ENCODE data around the gene HAS3. TPM values are rescaled to one million over a fixed set of nuclear protein-coding genes. Genes with fewer than 3 reads are reported as not detected.

The HAS3 gene
- polyA plus RNA-seq, 1 donor (not counting 4 experiments of a cell fraction or from before 2014, with no cell fraction given), result 132 TPM

- H3K4me1 ChIP-seq (ENCODE audit: control insufficient read depth, extremely low read depth, insufficient read depth, low read length), result no peaks in the 10 kb centered on the region
- H3K27me3 ChIP-seq (ENCODE audit: control insufficient read depth, extremely low read depth, insufficient read depth, low read length), result no peaks in the 10 kb centered on the region
- H3K4me3 ChIP-seq (ENCODE audit: control insufficient read depth in 2 of 3, extremely low read depth in 1 of 3, insufficient read depth in 2 of 3, low read depth in 1 of 3, low read length in 3 of 3), result no peak overlapping the region
- FAIRE-seq (no peak), DNase-seq (ENCODE audit: low read depth, low spot score) (no peak)
- no peak overlapping the region for H3K4me2 ChIP-seq (ENCODE audit: control insufficient read depth, extremely low read depth, insufficient read depth, low read depth, low read length)
- H3K9me3 ChIP-seq (ENCODE audit: control insufficient read depth, low read depth, low read length), result no peaks in the 10 kb centered on the region
- H3K27ac ChIP-seq (ENCODE audit: control insufficient read depth, insufficient read depth, low read length), result no peak overlapping the region
- peaks cover 24% of the 10 kb centered on the region for H3K79me2 ChIP-seq (ENCODE audit: control insufficient read depth, insufficient read depth, low read length)
- dilution Hi-C loops (cut with MboI; ENCODE audit: extremely low pct_ligation_motif_present, low sequenced_read_pairs), result no loop called here
- H3K9ac ChIP-seq (ENCODE audit: control insufficient read depth, extremely low read depth, insufficient read depth, low read length), result no peak overlapping the region
- peaks cover 33 to 48% of the 10 kb centered on the region in 2 experiments for H3K36me3 ChIP-seq (ENCODE audit: control insufficient read depth in 2 of 2, extremely low read depth in 1 of 2, insufficient read depth in 2 of 2, low read length in 2 of 2)
- no peak for TF ChIP-seq CTCF (optimal IDR thresholded peaks at IDR 0.05 in 1 of 3, IDR thresholded peaks at IDR 0.05 in 1 of 3, conservative IDR thresholded peaks at IDR 0.05 in 1 of 3; ENCODE audit: extremely low read depth in 1 of 3, insufficient read depth in 2 of 3, low read length in 3 of 3)
- no peaks in the 10 kb centered on the region for H4K20me1 ChIP-seq (ENCODE audit: control insufficient read depth, extremely low read depth, insufficient read depth, low read length)
- no peak overlapping the region for H2AFZ ChIP-seq (ENCODE audit: control insufficient read depth, low read length)
- H3K9me1 ChIP-seq (ENCODE audit: control insufficient read depth, extremely low read depth, insufficient read depth, low read length), result no peaks in the 10 kb centered on the region
These were observed 36.5 kb downstream of the HAS3 start for GRCh38 chr16:69141936-69142335.

GRCh38 chr16:69143116-69143515 lies 37.7 kb downstream of the HAS3 start:
- Histone ChIP-seq H3K4me3 (ENCODE audit: control insufficient read depth in 2 of 3, extremely low read depth in 1 of 3, insufficient read depth in 2 of 3, low read depth in 1 of 3, low read length in 3 of 3) (no peak overlapping the region), H3K4me2 (ENCODE audit: control insufficient read depth, extremely low read depth, insufficient read depth, low read depth, low read length) (no peak overlapping the region), H4K20me1 (ENCODE audit: control insufficient read depth, extremely low read depth, insufficient read depth, low read length) (no peaks in the 10 kb centered on the region), H3K79me2 (ENCODE audit: control insufficient read depth, insufficient read depth, low read length) (peaks cover 17% of the 10 kb centered on the region), H3K9me1 (ENCODE audit: control insufficient read depth, extremely low read depth, insufficient read depth, low read length) (no peaks in the 10 kb centered on the region), H3K36me3 (ENCODE audit: control insufficient read depth in 2 of 2, extremely low read depth in 1 of 2, insufficient read depth in 2 of 2, low read length in 2 of 2) (peaks cover 30 to 41% of the 10 kb centered on the region in 2 experiments), H3K9me3 (ENCODE audit: control insufficient read depth, low read depth, low read length) (no peaks in the 10 kb centered on the region), H3K27ac (ENCODE audit: control insufficient read depth, insufficient read depth, low read length) (no peak overlapping the region), H3K4me1 (ENCODE audit: control insufficient read depth, extremely low read depth, insufficient read depth, low read length) (no peaks in the 10 kb centered on the region), H3K27me3 (ENCODE audit: control insufficient read depth, extremely low read depth, insufficient read depth, low read length) (no peaks in the 10 kb centered on the region), H2AFZ (ENCODE audit: control insufficient read depth, low read length) (no peak overlapping the region), H3K9ac (ENCODE audit: control insufficient read depth, extremely low read depth, insufficient read depth, low read length) (no peak overlapping the region)
- TF ChIP-seq CTCF (optimal IDR thresholded peaks at IDR 0.05 in 1 of 3, IDR thresholded peaks at IDR 0.05 in 1 of 3, conservative IDR thresholded peaks at IDR 0.05 in 1 of 3; ENCODE audit: extremely low read depth in 1 of 3, insufficient read depth in 2 of 3, low read length in 3 of 3) (peak in 1 of 3 experiments; percentile 20), EZH2 (IDR thresholded peaks at IDR 0.05; ENCODE audit: low read length) (no peak)
- dilution Hi-C loops (cut with MboI; ENCODE audit: extremely low pct_ligation_motif_present, low sequenced_read_pairs), result no loop called here
- no peak for DNase-seq (ENCODE audit: low read depth, low spot score)
- FAIRE-seq, result no peak
